C1 segment of cervical spinal cord (tissue), 14 donors: ENCODE results near the gene FMN2.

Experiments used
- DNase-seq, 14 donors: peaks; one replicate each; lab custom pipeline; 2025; lab: John Stamatoyannopoulos, UW

FMN2 gene

GRCh38 chr1:240423246-240423924, 331.7 kb downstream of the FMN2 start:
- no peak for DNase-seq

- DNase-seq, result no peak
These were observed 333.2 kb downstream of the FMN2 start for GRCh38 chr1:240424740-240425464.

GRCh38 chr1:240426051-240426450, 334.4 kb downstream of the FMN2 start:
- no peak for DNase-seq

- no peak for DNase-seq
These were observed 344.4 kb downstream of the FMN2 start for GRCh38 chr1:240435996-240436566.

GRCh38 chr1:240441669-240442068, 350.0 kb downstream of the FMN2 start:
- no peak for DNase-seq

GRCh38 chr1:240445369-240445768, 353.7 kb downstream of the FMN2 start:
- no peak for DNase-seq

GRCh38 chr1:240455228-240455821, 363.6 kb downstream of the FMN2 start:
- DNase-seq, result no peak

GRCh38 chr1:240457203-240457602, 365.5 kb downstream of the FMN2 start:
- no peak for DNase-seq

- DNase-seq, result no peak
These were observed 370.6 kb downstream of the FMN2 start for GRCh38 chr1:240462277-240462676.

- no peak for DNase-seq
These were observed 371.2 kb downstream of the FMN2 start for GRCh38 chr1:240462766-240463395.

GRCh38 chr1:240464099-240464498, 372.4 kb downstream of the FMN2 start:
- no peak for DNase-seq

GRCh38 chr1:240465531-240465940, 373.9 kb downstream of the FMN2 start:
- no peak for DNase-seq

- DNase-seq, result no peak
These were observed 374.8 kb downstream of the FMN2 start for GRCh38 chr1:240466509-240466908.

- no peak for DNase-seq
These were observed 376.2 kb downstream of the FMN2 start for GRCh38 chr1:240467895-240468294.

GRCh38 chr1:240468656-240469055, 377.0 kb downstream of the FMN2 start:
- no peak for DNase-seq

- no peak for DNase-seq
These were observed 382.5 kb downstream of the FMN2 start for GRCh38 chr1:240474133-240474614.

- no peak for DNase-seq
These were observed 384.1 kb downstream of the FMN2 start for GRCh38 chr1:240475832-240476231.

- DNase-seq, result no peak
These were observed 386.9 kb downstream of the FMN2 start for GRCh38 chr1:240478536-240478935.

GRCh38 chr1:240484804-240485443, 393.2 kb downstream of the FMN2 start:
- DNase-seq, result no peak

GRCh38 chr1:240486611-240487010, 394.9 kb downstream of the FMN2 start:
- DNase-seq, result no peak

- DNase-seq, result no peak
These were observed 395.8 kb downstream of the FMN2 start for GRCh38 chr1:240487493-240487892.
